ENCODE measurements around the gene TULP4. TPM values are rescaled to one million over a fixed set of nuclear protein-coding genes. Genes with fewer than 3 reads are reported as not detected.

TULP4 gene
- total RNA-seq, 1 experiment from 2014 or later, result 52.8 TPM

DNA sequence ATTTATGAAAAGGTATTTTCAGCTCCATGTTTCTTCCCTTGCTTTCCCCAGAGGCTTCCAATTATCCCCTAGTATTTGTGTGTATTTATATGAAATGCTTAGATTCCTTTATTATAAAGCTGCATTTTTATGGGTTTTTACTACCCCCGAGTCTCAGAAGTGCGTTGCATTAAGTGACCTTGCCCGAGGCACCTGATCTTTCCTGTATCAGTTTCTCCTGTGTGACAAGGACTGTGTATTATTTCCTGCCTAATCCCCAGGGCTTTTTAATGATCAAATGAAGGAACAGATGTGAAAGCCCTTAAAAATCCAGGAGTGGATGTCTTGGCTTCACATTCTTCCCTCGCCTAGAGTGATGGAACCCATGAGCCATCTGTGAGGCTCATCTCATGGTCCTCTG, 118.8 kb downstream of the TULP4 start (continued):
- TF ChIP-seq, protein P1, sequence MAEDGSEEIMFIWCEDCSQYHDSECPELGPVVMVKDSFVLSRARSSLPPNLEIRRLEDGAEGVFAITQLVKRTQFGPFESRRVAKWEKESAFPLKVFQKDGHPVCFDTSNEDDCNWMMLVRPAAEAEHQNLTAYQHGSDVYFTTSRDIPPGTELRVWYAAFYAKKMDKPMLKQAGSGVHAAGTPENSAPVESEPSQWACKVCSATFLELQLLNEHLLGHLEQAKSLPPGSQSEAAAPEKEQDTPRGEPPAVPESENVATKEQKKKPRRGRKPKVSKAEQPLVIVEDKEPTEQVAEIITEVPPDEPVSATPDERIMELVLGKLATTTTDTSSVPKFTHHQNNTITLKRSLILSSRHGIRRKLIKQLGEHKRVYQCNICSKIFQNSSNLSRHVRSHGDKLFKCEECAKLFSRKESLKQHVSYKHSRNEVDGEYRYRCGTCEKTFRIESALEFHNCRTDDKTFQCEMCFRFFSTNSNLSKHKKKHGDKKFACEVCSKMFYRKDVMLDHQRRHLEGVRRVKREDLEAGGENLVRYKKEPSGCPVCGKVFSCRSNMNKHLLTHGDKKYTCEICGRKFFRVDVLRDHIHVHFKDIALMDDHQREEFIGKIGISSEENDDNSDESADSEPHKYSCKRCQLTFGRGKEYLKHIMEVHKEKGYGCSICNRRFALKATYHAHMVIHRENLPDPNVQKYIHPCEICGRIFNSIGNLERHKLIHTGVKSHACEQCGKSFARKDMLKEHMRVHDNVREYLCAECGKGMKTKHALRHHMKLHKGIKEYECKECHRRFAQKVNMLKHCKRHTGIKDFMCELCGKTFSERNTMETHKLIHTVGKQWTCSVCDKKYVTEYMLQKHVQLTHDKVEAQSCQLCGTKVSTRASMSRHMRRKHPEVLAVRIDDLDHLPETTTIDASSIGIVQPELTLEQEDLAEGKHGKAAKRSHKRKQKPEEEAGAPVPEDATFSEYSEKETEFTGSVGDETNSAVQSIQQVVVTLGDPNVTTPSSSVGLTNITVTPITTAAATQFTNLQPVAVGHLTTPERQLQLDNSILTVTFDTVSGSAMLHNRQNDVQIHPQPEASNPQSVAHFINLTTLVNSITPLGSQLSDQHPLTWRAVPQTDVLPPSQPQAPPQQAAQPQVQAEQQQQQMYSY (CRISPR knock-in tag; IDR thresholded peaks at IDR 0.05), result no peak
- TF ChIP-seq, protein P2, sequence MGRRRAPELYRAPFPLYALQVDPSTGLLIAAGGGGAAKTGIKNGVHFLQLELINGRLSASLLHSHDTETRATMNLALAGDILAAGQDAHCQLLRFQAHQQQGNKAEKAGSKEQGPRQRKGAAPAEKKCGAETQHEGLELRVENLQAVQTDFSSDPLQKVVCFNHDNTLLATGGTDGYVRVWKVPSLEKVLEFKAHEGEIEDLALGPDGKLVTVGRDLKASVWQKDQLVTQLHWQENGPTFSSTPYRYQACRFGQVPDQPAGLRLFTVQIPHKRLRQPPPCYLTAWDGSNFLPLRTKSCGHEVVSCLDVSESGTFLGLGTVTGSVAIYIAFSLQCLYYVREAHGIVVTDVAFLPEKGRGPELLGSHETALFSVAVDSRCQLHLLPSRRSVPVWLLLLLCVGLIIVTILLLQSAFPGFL (CRISPR knock-in tag; IDR thresholded peaks at IDR 0.05; ENCODE audit: borderline replicate concordance), result no peak
- no peak for TF ChIP-seq ZNF121 (CRISPR knock-in tag; IDR thresholded peaks at IDR 0.05)

DNA sequence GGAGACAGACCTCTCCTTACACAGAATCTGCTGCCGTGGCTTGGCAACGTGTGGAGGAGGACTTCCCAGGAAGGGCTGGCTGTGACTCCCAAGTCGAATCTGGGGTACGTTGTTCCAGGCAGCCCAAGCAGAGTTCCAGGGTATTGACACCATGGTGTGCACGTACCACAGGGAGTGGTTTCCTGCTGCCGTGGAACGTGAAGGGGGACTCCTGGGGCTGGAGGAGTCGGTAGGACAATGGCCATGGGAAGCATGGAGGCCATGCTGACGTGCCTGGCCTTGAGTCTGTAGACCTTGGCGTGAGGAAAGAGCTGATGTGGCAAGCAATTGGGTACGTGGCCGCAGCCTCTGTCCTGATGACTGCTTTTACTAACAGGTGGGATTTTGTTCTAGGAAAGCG, 119.3 kb downstream of the TULP4 start:
- H3K36me3 Mint-ChIP-seq, result peaks cover 9% of the 10 kb centered on the region; the same call in 1 of the 2 replicates
- H3K27me3 Mint-ChIP-seq (ENCODE audit: low read depth), result no peaks in the 10 kb centered on the region
- no peak for DNase-seq (ENCODE audit: low spot score)
- no peak for ATAC-seq
- H3K9me3 Mint-ChIP-seq, result no peaks in the 10 kb centered on the region
- H3K4me3 Mint-ChIP-seq, result no peak overlapping the region
- no peak overlapping the region for H3K27ac Mint-ChIP-seq
- POLR2A ChIA-PET, result interaction anchor here (0.7 kb wide), 1 partner anchor 26 kb away, joined by 4 read pairs; no protein-coding TSS in a partner anchor
- TF ChIP-seq, protein P3, sequence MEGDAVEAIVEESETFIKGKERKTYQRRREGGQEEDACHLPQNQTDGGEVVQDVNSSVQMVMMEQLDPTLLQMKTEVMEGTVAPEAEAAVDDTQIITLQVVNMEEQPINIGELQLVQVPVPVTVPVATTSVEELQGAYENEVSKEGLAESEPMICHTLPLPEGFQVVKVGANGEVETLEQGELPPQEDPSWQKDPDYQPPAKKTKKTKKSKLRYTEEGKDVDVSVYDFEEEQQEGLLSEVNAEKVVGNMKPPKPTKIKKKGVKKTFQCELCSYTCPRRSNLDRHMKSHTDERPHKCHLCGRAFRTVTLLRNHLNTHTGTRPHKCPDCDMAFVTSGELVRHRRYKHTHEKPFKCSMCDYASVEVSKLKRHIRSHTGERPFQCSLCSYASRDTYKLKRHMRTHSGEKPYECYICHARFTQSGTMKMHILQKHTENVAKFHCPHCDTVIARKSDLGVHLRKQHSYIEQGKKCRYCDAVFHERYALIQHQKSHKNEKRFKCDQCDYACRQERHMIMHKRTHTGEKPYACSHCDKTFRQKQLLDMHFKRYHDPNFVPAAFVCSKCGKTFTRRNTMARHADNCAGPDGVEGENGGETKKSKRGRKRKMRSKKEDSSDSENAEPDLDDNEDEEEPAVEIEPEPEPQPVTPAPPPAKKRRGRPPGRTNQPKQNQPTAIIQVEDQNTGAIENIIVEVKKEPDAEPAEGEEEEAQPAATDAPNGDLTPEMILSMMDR (IDR thresholded peaks at IDR 0.05), result no peak
- TF ChIP-seq ETV6 (CRISPR knock-in tag; IDR thresholded peaks at IDR 0.05) (no peak), CBFB (CRISPR knock-in tag; IDR thresholded peaks at IDR 0.05; ENCODE audit: low read depth) (no peak), ZNF396 (CRISPR knock-in tag; IDR thresholded peaks at IDR 0.05; ENCODE audit: borderline replicate concordance) (no peak), NFYB (CRISPR knock-in tag; conservative IDR thresholded peaks at IDR 0.05; ENCODE audit: low read depth) (no peak), RELA (CRISPR knock-in tag; IDR thresholded peaks at IDR 0.05; ENCODE audit: borderline replicate concordance) (no peak), ZBTB21 (CRISPR knock-in tag; IDR thresholded peaks at IDR 0.05; ENCODE audit: borderline replicate concordance) (no peak)
- TF ChIP-seq, protein P4, sequence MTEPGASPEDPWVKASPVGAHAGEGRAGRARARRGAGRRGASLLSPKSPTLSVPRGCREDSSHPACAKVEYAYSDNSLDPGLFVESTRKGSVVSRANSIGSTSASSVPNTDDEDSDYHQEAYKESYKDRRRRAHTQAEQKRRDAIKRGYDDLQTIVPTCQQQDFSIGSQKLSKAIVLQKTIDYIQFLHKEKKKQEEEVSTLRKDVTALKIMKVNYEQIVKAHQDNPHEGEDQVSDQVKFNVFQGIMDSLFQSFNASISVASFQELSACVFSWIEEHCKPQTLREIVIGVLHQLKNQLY (CRISPR knock-in tag; IDR thresholded peaks at IDR 0.05), result no peak
- TF ChIP-seq, protein P5, sequence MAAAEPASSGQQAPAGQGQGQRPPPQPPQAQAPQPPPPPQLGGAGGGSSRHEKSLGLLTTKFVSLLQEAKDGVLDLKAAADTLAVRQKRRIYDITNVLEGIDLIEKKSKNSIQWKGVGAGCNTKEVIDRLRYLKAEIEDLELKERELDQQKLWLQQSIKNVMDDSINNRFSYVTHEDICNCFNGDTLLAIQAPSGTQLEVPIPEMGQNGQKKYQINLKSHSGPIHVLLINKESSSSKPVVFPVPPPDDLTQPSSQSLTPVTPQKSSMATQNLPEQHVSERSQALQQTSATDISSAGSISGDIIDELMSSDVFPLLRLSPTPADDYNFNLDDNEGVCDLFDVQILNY (CRISPR knock-in tag; IDR thresholded peaks at IDR 0.05), result no peak
- H3K4me1 Mint-ChIP-seq, result no peaks in the 10 kb centered on the region
- CTCF ChIA-PET, result no interaction called here

DNA sequence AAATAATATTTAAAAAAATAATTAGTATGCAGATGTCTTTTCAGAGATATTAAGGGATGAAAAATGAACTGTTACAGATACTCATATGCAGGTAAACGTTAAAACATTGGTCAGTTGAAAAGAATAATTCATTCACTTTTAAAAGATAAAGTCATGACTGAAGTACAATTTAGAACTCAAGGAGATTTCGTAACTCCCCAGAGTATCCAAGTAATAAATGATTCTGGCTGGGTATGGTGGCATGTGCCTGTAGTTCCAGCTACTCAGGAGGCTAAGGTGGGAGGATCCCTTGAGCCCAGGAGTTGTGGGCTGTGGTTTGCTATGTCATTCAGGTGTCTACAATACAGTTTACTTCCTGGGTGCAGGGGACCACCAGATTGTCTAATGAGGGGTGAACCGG, 125.3 kb downstream of the TULP4 start:
- Mint-ChIP-seq H3K4me1 (no peaks in the 10 kb centered on the region), H3K4me3 (no peak overlapping the region), H3K27ac (no peak overlapping the region), H3K27me3 (ENCODE audit: low read depth) (no peaks in the 10 kb centered on the region), H3K9me3 (no peaks in the 10 kb centered on the region), H3K36me3 (0 out of 2 replicates have a peak, but pooled peaks cover 3% of the 10 kb centered on the region)
- CTCF ChIA-PET, result no interaction called here
- DNase-seq (ENCODE audit: low spot score) (no peak), ATAC-seq (no peak)
- TF ChIP-seq ELF4 (CRISPR knock-in tag; IDR thresholded peaks at IDR 0.05; ENCODE audit: low read depth) (no peak), ATF1 (CRISPR knock-in tag; IDR thresholded peaks at IDR 0.05) (no peak), TP53 (CRISPR knock-in tag; IDR thresholded peaks at IDR 0.05) (no peak), ZNF396 (CRISPR knock-in tag; IDR thresholded peaks at IDR 0.05; ENCODE audit: borderline replicate concordance) (no peak), MXD4 (CRISPR knock-in tag; IDR thresholded peaks at IDR 0.05; ENCODE audit: borderline replicate concordance) (no peak), SMAD4 (CRISPR knock-in tag; IDR thresholded peaks at IDR 0.05) (no peak)
- TF ChIP-seq, protein P6, sequence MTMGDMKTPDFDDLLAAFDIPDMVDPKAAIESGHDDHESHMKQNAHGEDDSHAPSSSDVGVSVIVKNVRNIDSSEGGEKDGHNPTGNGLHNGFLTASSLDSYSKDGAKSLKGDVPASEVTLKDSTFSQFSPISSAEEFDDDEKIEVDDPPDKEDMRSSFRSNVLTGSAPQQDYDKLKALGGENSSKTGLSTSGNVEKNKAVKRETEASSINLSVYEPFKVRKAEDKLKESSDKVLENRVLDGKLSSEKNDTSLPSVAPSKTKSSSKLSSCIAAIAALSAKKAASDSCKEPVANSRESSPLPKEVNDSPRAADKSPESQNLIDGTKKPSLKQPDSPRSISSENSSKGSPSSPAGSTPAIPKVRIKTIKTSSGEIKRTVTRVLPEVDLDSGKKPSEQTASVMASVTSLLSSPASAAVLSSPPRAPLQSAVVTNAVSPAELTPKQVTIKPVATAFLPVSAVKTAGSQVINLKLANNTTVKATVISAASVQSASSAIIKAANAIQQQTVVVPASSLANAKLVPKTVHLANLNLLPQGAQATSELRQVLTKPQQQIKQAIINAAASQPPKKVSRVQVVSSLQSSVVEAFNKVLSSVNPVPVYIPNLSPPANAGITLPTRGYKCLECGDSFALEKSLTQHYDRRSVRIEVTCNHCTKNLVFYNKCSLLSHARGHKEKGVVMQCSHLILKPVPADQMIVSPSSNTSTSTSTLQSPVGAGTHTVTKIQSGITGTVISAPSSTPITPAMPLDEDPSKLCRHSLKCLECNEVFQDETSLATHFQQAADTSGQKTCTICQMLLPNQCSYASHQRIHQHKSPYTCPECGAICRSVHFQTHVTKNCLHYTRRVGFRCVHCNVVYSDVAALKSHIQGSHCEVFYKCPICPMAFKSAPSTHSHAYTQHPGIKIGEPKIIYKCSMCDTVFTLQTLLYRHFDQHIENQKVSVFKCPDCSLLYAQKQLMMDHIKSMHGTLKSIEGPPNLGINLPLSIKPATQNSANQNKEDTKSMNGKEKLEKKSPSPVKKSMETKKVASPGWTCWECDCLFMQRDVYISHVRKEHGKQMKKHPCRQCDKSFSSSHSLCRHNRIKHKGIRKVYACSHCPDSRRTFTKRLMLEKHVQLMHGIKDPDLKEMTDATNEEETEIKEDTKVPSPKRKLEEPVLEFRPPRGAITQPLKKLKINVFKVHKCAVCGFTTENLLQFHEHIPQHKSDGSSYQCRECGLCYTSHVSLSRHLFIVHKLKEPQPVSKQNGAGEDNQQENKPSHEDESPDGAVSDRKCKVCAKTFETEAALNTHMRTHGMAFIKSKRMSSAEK (CRISPR knock-in tag; IDR thresholded peaks at IDR 0.05; ENCODE audit: borderline replicate concordance), result no peak
- TF ChIP-seq, protein P7, sequence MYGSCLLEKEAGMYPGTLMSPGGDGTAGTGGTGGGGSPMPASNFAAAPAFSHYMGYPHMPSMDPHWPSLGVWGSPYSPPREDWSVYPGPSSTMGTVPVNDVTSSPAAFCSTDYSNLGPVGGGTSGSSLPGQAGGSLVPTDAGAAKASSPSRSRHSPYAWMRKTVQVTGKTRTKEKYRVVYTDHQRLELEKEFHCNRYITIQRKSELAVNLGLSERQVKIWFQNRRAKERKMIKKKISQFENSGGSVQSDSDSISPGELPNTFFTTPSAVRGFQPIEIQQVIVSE (CRISPR knock-in tag; IDR thresholded peaks at IDR 0.05; ENCODE audit: borderline replicate concordance), result no peak
- POLR2A ChIA-PET, result no interaction called here
